Fibroblast of pulmonary artery (primary cell): ENCODE data around the gene NPTN.
"Not testable (repeated sequence)": the region's sequence is repeated elsewhere in the genome, so short reads cannot be mapped to it uniquely, and the experiment has no call there.

Source experiments
- DNase-seq: peaks from one replicate; pipeline ENCODE4 v3.0.0-alpha.2; 2010; ENCODE audit warnings: low read depth
- H3K4me3 ChIP-seq: replicated peaks from 2 replicates; pipeline ENCODE4 v1.5.1; 2011; ENCODE audit warnings: low read depth, mild to moderate bottlenecking, control low read depth, low read length, moderate library complexity
- CTCF ChIP-seq: IDR thresholded peaks from 2 replicates; pipeline ENCODE4 v1.5.1; 2011; ENCODE audit warnings: mild to moderate bottlenecking, control low read depth, low read length, inconsistent platforms; ENCODE audit errors: missing control alignments

The NPTN gene

GRCh38 chr15:73584699-73585420, 48.3 kb downstream of the NPTN start:
- TF ChIP-seq CTCF, result no peak
- no peak overlapping the region for H3K4me3 ChIP-seq
- DNase-seq, result no peak

GRCh38 chr15:73583544-73583943, 49.6 kb downstream of the NPTN start:
- no peak for DNase-seq
- no peak overlapping the region for H3K4me3 ChIP-seq
- TF ChIP-seq CTCF, result no peak

- no peak for TF ChIP-seq CTCF
- DNase-seq, result no peak
- no peak overlapping the region for H3K4me3 ChIP-seq
These were observed 50.3 kb downstream of the NPTN start for GRCh38 chr15:73582851-73583379.

- no peak overlapping the region for H3K4me3 ChIP-seq
- TF ChIP-seq CTCF, result no peak
- DNase-seq, result no peak
These were observed 55.2 kb downstream of the NPTN start for GRCh38 chr15:73578026-73578425.

GRCh38 chr15:73577593-73577992, 55.6 kb downstream of the NPTN start:
- not testable (repeated sequence) for DNase-seq, H3K4me3 ChIP-seq

- no peak for TF ChIP-seq CTCF
- DNase-seq, result peak; percentile 66
- no peak overlapping the region for H3K4me3 ChIP-seq
These were observed 57.4 kb downstream of the NPTN start for GRCh38 chr15:73575636-73576247.

GRCh38 chr15:73573572-73573971, 59.6 kb downstream of the NPTN start:
- TF ChIP-seq CTCF, result no peak
- DNase-seq, result peak; percentile 99
- no peak overlapping the region for H3K4me3 ChIP-seq
